Erythroblast (primary cell): ENCODE measurements around the gene NLRP3.

Experiments
- GATA1 ChIP-seq: IDR thresholded peaks from 2 replicates; pipeline ENCODE4 v1.6.1; 2011; ENCODE audit warnings: low read depth, mild to moderate bottlenecking, control low read depth, low read length, moderate library complexity
- POLR2A ChIP-seq: IDR thresholded peaks from 2 replicates; pipeline ENCODE4 v1.6.1; 2011; ENCODE audit warnings: mild to moderate bottlenecking, low read length

DNA sequence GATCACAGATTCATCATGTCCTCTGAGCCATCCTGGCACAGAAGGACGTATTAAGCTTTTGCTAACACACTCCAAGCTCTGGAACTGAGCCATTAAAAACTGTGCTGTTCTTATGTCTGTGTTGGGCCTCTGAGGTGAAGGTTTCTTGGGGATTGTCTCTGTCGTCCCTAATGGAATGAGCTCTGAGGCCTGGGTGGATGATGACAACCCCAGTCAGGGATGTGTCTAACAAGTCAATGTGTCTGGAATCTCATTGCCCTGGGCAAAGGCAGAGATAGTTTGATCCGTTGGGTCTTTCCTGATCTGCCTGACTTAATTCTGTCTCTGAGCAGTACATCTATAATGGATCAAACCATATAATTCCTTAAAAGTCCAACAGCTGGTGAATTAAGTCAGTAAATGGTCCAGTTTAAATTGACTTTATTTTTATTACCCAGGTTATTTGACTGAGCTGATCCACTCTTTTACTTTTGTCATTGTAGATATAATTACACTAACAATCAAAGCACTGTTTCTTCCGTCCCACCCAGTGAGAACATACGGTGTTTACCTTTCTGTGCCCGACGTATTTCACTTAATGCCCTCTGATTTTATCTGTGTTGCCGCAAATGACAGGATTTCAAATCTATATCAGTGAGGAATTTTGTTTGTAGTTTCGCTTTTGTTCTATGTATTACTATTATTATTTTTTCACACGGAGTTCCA is 80.8 kb downstream of the NLRP3 start:
- TF ChIP-seq POLR2A (no peak), GATA1 (no peak)
